ENCODE data around the gene PARD6A. TPM values are rescaled to one million over a fixed set of nuclear protein-coding genes. Genes with fewer than 3 reads are reported as not detected.

PARD6A gene
- total and polyA plus RNA-seq, 2 of the 13 experiments (the other 11 are each of a cell fraction or from before 2014, with no cell fraction given): 3.5 to 4.3 TPM

DNA sequence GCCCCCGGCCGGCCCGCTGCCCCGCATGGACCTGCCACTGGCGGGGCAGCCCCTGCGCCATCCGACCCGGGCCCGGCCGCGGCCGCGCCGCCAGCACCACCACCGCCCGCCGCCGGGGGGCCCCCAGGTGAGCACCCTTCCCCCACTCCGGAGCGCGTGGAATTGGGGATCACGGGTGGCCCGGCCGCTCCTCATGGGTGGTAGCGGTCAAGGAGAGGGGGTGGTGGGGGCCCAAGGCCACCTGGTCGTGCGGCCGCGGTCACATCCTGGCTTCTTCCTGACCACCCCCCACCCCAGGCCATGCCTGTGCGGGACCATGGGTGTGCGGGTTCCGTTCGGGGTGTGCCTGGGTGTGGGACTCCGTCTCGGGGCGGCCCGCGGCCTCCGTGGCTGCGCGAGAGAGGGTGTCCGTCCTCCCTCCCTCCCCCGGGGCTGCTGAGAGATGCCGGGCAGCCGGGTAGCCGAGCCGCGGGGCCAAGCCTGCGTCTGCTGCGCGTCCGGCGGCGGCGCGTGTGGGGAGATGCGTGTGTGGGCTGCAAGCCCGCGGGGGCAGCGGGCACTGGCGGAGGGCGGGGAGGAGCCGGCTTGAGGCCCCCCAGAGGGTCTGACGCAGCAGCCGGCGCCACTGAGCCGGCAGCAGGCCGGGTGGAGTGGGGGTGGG, 7.5 kb upstream of the PARD6A start (continued):
- TF ChIP-seq, protein P1, sequence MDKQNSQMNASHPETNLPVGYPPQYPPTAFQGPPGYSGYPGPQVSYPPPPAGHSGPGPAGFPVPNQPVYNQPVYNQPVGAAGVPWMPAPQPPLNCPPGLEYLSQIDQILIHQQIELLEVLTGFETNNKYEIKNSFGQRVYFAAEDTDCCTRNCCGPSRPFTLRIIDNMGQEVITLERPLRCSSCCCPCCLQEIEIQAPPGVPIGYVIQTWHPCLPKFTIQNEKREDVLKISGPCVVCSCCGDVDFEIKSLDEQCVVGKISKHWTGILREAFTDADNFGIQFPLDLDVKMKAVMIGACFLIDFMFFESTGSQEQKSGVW (CRISPR knock-in tag; IDR thresholded peaks at IDR 0.05; ENCODE audit: borderline replicate concordance): no peak
- TF ChIP-seq BORCS8-MEF2B (CRISPR knock-in tag; IDR thresholded peaks at IDR 0.05): peak; percentile 3; the same call in 1 of the 2 replicates
- TF ChIP-seq TAF15 (IDR thresholded peaks at IDR 0.05; ENCODE audit: low read depth, low read length, poor library complexity, severe bottlenecking): no peak
- TF ChIP-seq ZNF766 (CRISPR knock-in tag; IDR thresholded peaks at IDR 0.05; ENCODE audit: borderline replicate concordance): no peak
- TF ChIP-seq, protein P2, sequence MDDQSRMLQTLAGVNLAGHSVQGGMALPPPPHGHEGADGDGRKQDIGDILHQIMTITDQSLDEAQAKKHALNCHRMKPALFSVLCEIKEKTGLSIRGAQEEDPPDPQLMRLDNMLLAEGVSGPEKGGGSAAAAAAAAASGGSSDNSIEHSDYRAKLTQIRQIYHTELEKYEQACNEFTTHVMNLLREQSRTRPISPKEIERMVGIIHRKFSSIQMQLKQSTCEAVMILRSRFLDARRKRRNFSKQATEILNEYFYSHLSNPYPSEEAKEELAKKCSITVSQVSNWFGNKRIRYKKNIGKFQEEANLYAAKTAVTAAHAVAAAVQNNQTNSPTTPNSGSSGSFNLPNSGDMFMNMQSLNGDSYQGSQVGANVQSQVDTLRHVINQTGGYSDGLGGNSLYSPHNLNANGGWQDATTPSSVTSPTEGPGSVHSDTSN (CRISPR knock-in tag; IDR thresholded peaks at IDR 0.05; ENCODE audit: borderline replicate concordance): no peak
- no peak for TF ChIP-seq MAZ (IDR thresholded peaks at IDR 0.05; ENCODE audit: borderline replicate concordance, low read depth, low read length)
- peak; percentile 16 for TF ChIP-seq MAZ (CRISPR knock-in tag; IDR thresholded peaks at IDR 0.05; ENCODE audit: low read depth)
- TF ChIP-seq GABPB1 (CRISPR knock-in tag; IDR thresholded peaks at IDR 0.05): peak; percentile 40; the same call in 1 of the 2 replicates
- TF ChIP-seq SKI (IDR thresholded peaks at IDR 0.05; ENCODE audit: partially characterized antibody): peak; percentile 15
- no peak for TF ChIP-seq THAP11 (CRISPR knock-in tag; IDR thresholded peaks at IDR 0.05)
- peak; percentile 33; the same call in 1 of the 2 replicates for TF ChIP-seq TBX2 (CRISPR knock-in tag; IDR thresholded peaks at IDR 0.05; ENCODE audit: borderline replicate concordance)
- TF ChIP-seq, protein P3, sequence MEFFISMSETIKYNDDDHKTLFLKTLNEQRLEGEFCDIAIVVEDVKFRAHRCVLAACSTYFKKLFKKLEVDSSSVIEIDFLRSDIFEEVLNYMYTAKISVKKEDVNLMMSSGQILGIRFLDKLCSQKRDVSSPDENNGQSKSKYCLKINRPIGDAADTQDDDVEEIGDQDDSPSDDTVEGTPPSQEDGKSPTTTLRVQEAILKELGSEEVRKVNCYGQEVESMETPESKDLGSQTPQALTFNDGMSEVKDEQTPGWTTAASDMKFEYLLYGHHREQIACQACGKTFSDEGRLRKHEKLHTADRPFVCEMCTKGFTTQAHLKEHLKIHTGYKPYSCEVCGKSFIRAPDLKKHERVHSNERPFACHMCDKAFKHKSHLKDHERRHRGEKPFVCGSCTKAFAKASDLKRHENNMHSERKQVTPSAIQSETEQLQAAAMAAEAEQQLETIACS (CRISPR knock-in tag; IDR thresholded peaks at IDR 0.05): no peak
- 0 out of 2 replicates have a peak, but pooled peaks have one; percentile 40 for TF ChIP-seq ZNF589 (CRISPR knock-in tag; conservative IDR thresholded peaks at IDR 0.05)
- TF ChIP-seq EZH2 (conservative IDR thresholded peaks at IDR 0.05; ENCODE audit: low read depth, low read length): peak; percentile 65; the same call in 1 of the 2 replicates
- TF ChIP-seq, protein P4, sequence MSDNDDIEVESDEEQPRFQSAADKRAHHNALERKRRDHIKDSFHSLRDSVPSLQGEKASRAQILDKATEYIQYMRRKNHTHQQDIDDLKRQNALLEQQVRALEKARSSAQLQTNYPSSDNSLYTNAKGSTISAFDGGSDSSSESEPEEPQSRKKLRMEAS (IDR thresholded peaks at IDR 0.05): peak; percentile 38; the same call in 1 of the 2 replicates
- 0 out of 2 replicates have a peak, but pooled peaks have one; percentile 9 for TF ChIP-seq ZSCAN25 (CRISPR knock-in tag; IDR thresholded peaks at IDR 0.05)
- no peak for TF ChIP-seq RBM39 (IDR thresholded peaks at IDR 0.05; ENCODE audit: low read depth, low read length, poor library complexity, severe bottlenecking)
- TF ChIP-seq, protein P5, sequence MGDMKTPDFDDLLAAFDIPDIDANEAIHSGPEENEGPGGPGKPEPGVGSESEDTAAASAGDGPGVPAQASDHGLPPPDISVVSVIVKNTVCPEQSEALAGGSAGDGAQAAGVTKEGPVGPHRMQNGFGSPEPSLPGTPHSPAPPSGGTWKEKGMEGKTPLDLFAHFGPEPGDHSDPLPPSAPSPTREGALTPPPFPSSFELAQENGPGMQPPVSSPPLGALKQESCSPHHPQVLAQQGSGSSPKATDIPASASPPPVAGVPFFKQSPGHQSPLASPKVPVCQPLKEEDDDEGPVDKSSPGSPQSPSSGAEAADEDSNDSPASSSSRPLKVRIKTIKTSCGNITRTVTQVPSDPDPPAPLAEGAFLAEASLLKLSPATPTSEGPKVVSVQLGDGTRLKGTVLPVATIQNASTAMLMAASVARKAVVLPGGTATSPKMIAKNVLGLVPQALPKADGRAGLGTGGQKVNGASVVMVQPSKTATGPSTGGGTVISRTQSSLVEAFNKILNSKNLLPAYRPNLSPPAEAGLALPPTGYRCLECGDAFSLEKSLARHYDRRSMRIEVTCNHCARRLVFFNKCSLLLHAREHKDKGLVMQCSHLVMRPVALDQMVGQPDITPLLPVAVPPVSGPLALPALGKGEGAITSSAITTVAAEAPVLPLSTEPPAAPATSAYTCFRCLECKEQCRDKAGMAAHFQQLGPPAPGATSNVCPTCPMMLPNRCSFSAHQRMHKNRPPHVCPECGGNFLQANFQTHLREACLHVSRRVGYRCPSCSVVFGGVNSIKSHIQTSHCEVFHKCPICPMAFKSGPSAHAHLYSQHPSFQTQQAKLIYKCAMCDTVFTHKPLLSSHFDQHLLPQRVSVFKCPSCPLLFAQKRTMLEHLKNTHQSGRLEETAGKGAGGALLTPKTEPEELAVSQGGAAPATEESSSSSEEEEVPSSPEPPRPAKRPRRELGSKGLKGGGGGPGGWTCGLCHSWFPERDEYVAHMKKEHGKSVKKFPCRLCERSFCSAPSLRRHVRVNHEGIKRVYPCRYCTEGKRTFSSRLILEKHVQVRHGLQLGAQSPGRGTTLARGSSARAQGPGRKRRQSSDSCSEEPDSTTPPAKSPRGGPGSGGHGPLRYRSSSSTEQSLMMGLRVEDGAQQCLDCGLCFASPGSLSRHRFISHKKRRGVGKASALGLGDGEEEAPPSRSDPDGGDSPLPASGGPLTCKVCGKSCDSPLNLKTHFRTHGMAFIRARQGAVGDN (CRISPR knock-in tag; IDR thresholded peaks at IDR 0.05): peak; percentile 45
- TF ChIP-seq, protein P6, sequence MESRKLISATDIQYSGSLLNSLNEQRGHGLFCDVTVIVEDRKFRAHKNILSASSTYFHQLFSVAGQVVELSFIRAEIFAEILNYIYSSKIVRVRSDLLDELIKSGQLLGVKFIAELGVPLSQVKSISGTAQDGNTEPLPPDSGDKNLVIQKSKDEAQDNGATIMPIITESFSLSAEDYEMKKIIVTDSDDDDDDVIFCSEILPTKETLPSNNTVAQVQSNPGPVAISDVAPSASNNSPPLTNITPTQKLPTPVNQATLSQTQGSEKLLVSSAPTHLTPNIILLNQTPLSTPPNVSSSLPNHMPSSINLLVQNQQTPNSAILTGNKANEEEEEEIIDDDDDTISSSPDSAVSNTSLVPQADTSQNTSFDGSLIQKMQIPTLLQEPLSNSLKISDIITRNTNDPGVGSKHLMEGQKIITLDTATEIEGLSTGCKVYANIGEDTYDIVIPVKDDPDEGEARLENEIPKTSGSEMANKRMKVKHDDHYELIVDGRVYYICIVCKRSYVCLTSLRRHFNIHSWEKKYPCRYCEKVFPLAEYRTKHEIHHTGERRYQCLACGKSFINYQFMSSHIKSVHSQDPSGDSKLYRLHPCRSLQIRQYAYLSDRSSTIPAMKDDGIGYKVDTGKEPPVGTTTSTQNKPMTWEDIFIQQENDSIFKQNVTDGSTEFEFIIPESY (CRISPR knock-in tag; IDR thresholded peaks at IDR 0.05): no peak

All from HepG2 (cell line).